HG02981 (cell line): Measurements from ENCODE around the gene PACS2.
A peak's percentile ranks its signal among the peaks of the same experiment; 100 is the strongest.
"Not testable (repeated sequence)": the region's sequence is repeated elsewhere in the genome, so short reads cannot be mapped to it uniquely, and the experiment has no call there.

Experiments
- ATAC-seq: cut with Tn5 transposase; IDR thresholded peaks from one replicate; pipeline ENCODE4 v1.9.1; 2021; ENCODE audit warnings: mild to moderate bottlenecking, moderate library complexity; ENCODE audit not compliant: unreplicated experiment

PACS2 gene

DNA sequence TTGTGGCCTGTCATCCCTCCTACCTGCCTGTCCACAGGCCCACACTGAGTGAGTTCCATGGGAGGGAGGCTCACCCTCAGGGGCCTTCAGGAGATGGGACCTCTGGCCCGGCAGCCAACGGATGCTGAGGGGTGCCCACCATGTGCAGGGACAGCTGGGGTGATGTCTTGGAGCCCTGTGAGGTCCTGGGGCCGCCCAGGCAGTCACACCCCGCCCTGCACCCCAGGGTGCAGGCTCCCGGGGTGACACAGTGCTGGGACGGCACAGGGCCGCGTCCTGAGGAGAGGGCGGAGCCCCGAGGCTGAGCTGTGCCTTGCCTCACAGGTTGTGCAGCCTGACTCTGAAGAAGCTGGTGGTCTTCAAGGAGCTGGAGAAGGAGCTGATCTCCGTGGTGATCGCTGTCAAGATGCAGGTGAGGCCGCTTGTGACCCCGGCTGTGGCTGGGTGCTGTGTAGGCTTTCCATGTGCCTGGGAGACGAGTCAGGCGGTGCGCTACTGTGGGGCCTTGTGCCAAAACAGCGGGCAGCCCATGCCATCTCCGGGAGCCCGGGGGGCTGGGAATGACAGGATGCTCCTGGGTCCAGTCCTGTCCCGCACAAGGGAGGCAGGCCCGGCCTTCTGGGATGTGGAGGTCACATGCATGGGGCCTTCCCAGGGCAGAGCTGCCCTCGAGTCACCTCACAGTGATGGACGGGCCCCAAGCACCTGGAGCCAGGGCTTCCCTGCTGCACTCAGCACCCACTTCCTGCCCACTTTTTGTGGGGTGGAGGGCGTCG lies 33.8 kb downstream of the PACS2 start:
- no peak for ATAC-seq

DNA sequence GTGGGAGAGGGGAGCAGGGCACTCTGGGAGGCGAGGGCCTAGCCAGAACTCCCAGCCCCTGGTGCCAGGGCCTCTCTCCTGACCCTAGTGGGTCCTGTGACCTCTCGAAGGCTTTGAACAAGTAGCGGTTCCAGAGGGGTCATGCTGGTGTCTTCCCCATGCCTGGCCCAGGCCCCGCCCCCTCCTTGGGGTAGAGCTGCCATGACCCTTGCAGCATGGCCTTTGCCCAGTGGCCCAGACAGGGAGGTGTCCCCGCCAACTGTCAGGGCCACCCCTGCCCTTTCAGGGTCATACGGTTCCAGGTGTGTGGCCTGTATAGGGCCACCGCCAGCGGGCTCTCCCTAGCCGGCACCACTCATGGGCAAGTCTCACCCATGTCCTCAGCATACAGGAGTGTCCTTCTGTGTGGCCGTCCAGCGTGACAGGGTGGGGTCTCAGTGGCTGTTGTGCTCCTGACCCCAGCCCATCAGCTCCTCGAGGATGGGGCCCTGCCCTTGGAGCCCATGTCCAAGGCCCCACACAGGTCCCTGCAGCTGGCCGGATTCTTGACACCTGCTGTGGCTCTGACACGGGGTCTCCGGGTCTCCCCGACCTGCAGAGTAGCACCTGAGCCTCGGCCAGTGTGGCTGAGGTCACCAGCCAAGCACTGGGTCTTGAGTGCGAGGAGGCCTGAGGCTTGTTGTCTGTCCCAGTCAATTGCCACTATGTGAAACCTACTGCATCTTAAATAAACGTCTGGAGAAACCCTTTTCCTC lies 34.6 kb downstream of the PACS2 start:
- no peak for ATAC-seq

DNA sequence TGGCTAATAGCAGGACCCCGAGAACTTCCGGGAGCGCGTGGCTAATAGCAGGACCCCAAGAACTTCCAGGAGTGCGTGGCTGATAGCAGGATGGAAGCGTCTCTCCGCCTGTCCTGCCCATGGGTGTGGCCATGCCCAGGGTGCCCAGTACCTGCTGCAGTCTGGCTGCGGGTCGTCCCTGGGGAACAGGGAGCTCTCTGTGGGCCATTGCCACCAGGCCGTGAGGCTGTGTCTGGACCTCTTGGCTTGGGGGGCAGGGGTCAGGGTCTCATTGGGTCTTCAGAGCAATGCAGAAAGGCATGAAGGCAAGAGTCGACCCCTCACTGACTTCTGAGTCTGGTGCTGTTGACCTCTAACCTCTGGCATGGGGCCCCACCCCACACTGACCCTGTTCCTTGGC lies 35.4 kb downstream of the PACS2 start:
- ATAC-seq: no peak

DNA sequence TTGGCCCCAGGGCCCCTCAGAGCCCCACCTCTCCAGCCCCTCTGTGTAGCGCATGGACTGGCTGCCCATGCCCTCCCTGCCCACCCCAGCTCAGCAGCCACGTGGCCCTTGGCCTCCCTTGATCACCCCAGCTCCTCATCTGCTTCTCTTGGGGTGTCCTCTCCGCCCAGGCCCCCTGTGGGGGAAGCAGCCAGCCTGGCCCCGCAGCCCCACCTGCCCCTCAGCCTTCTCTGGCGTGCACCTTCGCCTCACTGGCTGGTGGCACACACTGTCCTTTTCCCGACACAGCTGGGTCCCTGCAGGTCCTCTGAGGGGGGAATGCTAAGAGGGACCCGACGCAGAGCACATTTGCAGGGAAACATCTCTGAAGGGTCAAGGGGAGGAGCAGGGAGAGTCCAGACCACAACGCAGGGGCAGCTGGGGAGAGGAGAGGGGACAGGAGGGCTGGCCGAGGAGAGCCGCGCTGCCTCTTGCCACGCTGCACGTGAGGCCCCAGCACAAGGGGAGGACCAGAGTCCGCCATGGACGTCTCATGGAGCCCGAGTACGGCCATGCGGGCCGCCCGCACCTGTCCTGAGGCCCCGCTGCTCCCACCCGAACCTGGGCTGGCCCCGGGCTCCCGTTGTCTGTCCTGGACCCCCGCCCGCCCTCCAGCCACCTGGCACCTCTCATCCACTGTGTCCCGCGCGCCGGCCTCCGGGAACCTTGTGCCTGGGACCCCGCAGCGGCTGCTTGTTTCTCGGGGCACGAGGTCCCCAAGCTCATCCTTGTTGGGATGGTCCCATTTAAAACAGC lies 36.1 kb downstream of the PACS2 start:
- no peak for ATAC-seq

DNA sequence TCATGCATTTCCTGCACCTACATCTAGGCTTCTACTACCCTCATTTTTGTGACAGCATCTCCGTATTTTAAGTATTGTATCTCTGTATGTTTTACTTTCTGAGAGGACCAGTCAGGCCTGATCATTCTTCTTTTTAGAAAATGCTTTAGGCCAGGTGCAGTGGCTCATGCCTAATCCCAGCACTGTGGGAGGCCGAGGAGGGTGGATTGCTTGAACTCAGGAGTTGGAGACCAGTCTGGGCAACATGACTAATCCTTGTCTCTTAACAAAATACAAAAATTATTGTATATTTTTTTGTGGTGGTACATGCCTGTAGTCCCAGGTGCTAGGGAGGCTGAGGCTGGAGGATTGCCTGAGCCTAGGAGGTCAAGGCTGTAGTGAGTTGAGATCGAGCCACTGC lies 36.9 kb downstream of the PACS2 start:
- ATAC-seq: no peak

DNA sequence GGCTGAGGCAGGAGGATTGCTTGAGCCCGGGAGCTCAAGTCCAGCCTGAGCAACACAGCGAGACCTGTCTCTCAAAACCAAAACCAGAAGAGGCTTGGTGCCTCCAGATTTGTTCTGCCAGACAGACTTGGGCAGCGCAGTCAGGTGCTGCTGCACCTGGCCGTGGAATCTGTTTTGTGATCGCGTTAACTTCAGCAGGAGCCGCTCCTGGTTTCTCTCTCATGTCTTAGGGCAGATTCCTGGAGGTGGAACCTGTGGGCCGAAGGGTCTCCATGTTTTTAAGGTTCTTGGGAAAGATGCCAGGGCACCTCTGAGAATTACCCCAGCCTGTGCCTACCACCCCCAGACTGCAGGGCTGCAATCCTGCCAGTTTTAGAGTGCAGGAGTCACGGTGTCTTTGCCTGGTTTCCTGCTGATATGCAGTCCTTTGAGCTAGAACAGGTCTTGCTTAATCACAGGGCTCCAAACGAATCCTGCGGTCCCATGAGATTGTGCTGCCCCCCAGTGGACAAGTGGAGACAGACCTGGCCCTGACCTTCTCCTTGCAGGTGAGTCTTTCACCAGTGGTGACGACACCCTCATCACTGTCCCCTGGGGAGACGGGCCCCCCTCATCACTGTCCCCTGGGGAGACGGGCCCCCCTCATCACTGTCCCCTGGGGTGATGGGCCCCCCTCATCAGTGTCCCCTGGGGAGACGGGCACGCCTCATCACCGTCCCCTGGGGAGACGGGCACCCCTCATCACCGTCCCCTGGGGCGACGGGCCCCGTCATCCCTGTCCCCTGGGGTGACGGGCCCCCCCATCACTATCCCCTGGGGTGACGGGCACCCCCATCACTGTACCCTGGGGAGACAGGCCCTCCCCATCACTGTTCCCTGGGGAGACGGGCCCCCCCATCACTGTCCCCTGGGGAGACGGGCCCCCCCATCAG lies 37.6 kb downstream of the PACS2 start:
- ATAC-seq: peak; percentile 65

DNA sequence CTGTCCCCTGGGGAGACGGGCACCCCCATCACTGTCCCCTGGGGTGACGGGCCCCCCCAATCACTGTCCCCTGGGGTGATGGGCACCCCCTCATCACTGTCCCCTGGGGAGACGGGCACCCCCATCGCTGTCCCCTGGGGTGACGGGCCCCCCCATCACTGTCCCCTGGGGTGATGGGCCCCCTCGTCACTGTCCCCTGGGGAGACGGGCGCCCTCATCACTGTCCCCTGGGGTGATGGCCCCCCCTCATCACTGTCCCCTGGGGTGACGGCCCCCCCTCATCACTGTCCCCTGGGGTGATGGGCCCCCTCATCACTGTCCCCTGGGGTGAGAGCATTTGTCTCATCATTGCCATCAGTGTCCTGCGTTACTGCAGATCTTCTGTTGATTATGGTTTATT lies 38.6 kb downstream of the PACS2 start:
- no peak for ATAC-seq

DNA sequence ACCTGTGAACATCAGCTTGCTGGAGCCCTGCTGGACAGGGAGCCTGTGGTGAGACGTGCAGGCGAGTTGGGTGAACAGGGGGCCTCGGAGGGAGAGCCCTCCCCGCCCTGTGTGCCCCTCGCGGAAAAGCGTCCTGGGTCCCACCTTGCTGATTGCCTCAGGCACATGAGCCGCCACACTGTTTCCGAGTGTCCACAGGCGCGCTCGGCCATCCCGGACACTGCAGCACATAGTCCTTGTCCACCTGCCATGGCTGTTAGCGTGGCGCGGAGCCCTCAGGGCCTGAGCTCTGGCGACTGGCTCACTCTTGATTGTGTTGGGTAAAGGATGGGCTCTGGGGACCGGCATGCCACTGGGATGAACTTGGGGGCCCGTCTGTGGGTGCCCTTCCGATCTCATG lies 40.0 kb downstream of the PACS2 start:
- no peak for ATAC-seq

DNA sequence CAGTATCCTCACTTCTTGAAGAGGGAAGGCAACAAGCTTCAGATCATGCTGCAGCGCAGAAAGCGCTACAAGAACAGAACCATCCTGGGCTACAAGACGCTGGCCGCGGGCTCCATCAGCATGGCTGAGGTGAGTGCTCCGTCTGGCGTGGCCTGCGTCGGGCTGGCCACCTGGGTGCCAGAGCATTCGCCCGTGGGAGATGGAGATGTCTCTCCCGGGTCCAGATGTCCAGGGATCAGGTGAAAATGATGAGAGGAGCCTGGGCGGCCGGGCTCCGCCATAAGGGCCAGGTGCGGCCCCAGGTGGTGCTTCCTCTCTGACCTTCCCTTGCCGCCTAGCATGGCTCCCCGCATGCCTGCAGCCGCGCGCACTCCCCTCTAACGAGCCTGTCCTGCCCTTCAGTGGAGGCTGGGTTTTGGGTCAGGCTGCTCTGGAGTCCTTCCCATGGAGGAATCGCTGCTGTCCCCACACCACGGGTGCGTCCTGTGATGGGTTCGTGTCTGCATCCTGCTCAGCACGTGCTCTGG lies 40.6 kb downstream of the PACS2 start:
- ATAC-seq: no peak

DNA sequence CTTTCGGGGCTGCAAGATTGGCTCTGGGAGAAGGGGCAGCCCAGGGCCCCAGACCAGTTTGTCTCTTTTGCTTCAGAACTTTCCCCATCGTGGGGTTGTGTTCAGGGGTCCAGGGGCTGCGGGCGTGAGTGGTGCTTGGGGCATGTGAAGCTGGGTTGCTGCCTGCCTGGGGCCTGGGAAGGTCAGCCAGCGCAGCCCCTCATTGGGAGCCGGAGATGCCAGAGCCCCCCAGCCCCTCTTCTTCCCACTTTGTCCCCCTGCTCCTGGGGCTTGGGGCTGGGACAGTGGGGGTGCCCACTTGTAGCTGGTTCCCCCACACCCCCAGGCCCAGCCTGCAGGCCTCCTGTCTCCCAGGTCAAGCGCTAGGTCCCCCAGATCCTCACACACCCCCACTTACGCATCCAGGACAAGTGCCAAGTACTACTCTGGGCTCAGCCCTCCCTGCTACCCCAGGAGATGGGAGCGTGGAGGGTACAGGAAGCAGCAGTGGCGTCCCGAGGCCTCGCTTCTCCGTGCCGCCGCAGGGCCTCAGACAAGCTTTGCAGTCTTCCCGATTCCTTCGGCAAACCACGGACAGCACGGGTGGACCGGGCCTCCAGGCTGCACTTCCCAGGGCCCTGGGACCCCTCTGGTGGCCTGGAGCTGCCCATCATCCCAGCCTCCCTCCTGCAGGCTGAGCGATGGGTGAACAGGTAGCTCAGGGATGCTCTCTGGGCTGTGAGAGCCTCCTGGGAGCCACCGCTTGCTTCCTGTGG lies 41.5 kb downstream of the PACS2 start:
- no peak for ATAC-seq

DNA sequence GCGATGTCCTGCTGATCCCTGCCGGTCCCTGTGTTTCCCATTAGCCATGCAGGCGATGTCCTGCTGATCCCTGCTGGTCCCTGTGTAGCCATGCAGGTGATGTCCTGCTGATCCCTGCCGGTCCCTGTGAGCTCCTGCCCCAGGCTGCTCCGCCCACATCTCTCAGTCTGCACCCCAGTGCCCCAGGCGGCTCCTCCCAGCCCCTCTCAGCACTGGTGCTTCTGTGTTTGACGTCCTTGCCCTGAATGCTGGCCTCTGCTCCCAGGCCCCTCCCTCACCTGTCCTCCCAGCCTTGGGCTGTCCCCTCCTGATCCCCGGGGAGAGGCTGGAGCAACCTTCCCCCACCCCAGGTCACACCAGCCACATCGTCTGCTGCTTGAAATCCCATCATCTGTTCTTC lies 42.4 kb downstream of the PACS2 start:
- ATAC-seq: no peak

DNA sequence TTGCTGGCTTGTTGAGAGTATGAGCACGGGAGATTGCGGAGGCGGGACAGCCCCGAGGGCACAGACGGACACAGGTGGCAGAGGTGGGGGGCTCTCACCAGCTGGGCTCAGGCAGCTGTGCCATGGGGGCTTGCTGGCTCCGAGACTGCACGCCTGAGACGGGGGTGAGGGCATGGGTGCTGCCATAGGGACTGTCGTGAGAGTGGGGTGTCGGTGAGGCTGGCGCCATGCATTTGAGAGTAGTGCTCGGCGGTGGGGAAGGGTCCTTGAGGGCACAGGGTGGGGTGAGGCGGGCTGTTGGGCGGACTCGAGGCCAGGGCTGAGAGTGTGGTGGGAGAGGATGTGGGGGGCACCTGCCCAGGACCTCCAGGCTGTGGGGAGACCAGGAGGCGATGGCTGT lies 43.1 kb downstream of the PACS2 start:
- no peak for ATAC-seq

DNA sequence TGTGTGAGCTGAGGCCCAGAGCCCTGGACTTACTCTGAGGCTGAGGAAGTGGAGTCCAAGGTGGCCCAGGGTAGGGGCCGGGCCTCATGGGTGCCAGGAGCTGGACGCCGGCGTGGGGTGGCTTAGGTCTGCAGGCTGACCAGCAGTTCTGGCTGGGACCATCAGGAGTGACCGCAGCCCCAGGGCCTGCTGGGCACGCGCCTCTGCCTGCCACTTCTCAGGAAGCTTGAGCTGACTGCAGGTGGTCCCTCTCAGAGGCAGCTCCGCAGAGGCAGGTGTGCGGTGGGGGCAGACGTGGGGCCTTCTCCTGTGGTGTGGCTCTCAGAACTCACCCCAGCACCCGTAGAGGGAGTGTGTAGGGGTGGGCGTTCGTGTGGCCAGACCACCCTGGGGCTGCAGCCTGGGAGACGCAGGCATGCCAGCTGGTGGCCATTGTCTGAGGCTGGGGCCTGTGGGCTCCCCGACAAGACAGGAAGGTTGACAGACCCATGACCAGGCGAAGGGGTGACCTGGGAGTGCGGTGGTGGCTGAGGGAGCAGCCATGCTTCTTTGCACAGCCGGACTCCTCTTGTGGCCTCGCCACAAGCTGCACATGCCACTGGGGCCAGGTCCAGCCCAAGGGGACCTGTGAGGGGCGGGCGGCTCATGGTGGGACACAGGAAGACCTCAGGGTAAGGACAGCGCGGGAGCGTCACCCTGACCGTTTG lies 43.7 kb downstream of the PACS2 start:
- no peak for ATAC-seq

DNA sequence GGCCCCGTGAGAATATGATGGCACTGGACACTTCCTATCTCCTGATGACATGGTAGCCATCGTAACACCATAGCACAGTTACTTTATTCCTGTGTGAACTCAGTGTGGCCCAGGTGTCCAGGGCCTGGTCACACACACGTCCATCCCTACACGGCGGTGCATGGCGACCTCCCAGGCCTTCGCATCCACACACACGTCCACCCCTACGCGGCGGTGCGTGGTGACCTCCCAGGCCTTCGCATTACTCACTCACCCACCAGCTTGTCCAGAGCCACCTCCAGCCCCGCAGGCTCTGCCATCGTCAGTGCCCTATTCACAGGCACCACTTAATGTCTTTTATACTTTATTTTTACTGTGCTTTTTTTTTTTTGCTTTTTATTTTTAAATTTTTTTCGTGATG lies 44.4 kb downstream of the PACS2 start:
- ATAC-seq: no peak

DNA sequence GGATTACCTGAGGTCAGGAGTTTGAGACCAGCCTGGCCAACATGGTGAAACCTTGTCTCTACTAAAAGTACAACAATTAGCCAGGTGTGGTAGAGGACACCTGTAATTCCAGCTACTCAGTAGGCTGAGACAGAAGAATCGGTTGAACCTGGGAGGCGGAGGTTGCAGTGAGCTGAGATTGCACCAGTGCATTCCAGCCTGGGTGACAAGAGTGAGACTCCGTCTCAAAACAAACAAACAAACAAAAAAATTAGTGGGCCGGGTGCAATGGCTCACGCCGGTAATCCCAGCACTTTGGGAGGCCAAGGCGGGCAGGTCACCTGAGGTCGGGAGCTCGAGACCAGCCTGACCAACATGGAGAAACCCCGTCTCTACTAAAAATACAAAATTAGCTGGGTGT lies 46.9 kb downstream of the PACS2 start:
- ATAC-seq: not testable (repeated sequence)

DNA sequence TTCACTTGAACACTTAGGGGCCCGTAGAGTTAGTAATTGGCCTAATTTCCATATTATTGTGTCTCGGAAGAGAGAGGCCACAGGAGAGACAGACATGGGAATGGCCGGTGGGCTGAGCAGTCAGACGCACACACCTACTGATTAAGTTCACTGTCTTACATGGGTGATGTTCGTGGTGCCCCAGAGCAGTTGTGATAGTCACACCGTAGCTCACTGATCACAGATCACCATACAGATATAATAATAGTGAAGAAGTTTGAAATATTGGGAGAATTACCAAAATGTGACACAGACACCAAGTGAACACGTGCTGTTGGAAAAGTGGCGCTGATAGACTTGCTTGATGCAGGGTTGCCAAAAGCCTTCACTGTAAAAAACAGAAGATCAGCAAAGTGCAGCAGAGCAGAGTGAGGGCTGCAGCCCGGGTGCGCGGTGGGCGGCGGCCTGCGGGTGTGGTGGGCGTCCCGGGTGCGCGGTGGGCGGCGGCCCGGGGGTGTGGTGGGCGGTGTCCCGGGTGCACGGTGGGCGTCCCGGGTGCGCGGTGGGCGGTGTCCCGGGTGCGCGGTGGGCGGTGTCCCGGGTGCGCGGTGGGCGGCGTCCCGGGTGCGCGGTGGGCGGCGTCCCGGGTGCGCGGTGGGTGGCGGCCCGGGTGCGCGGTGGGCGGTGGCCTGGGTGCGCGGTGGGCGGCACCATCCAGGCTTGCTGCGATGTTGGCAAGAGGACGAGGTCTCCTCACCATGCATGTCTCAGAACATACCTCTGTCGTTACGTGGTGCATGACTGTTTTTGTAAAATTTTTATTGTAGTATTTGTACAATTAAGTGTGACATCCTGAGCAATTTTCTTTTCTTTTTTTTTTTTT lies 49.5 kb downstream of the PACS2 start:
- ATAC-seq: no peak

DNA sequence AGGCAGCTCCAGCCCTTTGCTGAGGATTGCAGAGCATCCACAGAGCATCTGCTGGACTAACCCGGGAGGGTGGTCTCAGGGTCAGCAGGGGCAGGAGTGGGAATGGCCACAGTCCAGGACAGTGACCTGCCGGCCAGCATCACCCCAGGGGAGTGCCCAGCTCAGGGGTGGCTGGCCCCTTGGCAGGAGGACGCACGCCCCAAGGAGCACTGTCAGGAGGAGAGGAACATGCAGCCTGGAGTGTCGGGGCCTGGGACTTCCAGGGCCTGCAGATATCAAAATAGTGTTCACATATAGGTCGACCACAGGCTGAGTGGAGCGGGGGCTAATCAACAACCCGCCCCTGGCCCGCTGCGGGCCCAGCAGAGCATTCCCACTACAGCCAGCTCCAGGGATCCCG lies 50.6 kb downstream of the PACS2 start:
- ATAC-seq: no peak

DNA sequence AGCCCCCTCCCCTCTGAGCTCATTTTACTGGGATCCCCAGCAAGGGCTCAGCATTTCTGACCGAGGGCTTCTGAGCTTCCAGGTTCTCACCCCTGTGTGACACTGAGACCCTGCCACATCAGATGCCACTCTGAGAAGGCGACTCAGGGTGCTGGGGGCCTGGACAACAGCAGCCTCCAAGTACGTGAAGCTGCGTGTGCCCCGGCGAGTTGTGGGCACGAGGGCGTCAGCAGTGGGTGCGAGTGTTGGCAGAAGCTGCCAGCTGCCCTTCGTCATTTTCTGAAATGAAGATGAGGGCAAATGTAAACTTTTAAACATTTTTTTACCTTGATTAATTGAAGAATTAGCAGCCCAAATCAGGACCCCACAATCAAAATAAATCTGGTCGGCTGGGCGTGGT lies 51.1 kb downstream of the PACS2 start:
- no peak for ATAC-seq
